ENCODE data around the gene SLC11A1.

DNA sequence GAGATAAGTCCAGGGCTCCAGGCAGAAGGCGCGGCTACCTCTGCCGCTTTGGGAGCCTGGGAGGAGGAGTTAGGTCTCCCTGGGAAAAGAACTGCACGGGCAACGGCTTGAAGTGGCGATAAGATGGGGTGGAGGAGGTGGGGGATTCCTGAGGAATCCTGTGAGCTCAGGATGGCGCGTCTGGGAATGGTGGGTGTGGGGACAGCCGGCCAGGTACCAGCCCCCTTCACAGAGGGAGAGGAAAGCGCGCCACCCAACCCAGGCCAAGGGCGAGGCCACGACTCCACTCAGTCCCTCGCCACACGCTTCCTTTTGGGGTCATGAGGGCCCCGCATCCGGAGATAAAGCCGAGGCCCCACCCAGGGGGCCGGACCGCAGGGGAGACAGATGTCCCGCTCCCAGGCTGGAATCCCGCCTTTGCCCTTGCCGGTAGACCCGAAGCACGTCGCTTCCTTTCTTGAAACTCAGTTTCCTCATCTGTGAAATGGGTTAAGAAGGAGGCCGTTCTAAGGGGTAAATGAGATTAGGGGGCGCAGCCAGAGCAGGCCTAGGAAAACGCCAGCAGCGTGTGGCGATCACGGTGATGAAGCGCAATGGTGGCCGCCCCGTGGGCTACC is 15.9 kb downstream of the SLC11A1 start:
- TF ChIP-seq POLR2A (IDR thresholded peaks at IDR 0.05), result no peak
- TF ChIP-seq, protein P1, sequence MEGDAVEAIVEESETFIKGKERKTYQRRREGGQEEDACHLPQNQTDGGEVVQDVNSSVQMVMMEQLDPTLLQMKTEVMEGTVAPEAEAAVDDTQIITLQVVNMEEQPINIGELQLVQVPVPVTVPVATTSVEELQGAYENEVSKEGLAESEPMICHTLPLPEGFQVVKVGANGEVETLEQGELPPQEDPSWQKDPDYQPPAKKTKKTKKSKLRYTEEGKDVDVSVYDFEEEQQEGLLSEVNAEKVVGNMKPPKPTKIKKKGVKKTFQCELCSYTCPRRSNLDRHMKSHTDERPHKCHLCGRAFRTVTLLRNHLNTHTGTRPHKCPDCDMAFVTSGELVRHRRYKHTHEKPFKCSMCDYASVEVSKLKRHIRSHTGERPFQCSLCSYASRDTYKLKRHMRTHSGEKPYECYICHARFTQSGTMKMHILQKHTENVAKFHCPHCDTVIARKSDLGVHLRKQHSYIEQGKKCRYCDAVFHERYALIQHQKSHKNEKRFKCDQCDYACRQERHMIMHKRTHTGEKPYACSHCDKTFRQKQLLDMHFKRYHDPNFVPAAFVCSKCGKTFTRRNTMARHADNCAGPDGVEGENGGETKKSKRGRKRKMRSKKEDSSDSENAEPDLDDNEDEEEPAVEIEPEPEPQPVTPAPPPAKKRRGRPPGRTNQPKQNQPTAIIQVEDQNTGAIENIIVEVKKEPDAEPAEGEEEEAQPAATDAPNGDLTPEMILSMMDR (IDR thresholded peaks at IDR 0.05), result no peak

All from lower leg skin (tissue), 3 donors.